Esophagus (tissue), 2 donors: ENCODE results near the gene GFPT1. TPM values are rescaled to one million over a fixed set of nuclear protein-coding genes. Genes with fewer than 3 reads are reported as not detected.
A peak's percentile ranks its signal among the peaks of the same experiment; 100 is the strongest.
"Not testable (repeated sequence)": the region's sequence is repeated elsewhere in the genome, so short reads cannot be mapped to it uniquely, and the experiment has no call there.

ENCODE experiments used
- H3K27ac ChIP-seq, 2 donors: one replicate each; pipeline ENCODE4 v1.5.1; 2013; ENCODE audit warnings: low read depth in 2 of 2, mild to moderate bottlenecking in 2 of 2, inconsistent platforms in 1 of 2, low read length in 1 of 2, moderate library complexity in 1 of 2
- H3K27me3 ChIP-seq, 2 donors: one replicate each; pipeline ENCODE4 v1.6.1; 2013; ENCODE audit warnings: low read length in 2 of 2, control low read depth in 1 of 2, mild to moderate bottlenecking in 1 of 2; ENCODE audit not compliant: insufficient read depth in 2 of 2, control insufficient read depth in 1 of 2
- H3K36me3 ChIP-seq, 2 donors: one replicate each; pipeline ENCODE4 v1.6.1; 2013; ENCODE audit warnings: low read length in 1 of 2; ENCODE audit not compliant: control insufficient read depth in 2 of 2, insufficient read depth in 2 of 2
- H3K4me1 ChIP-seq, 2 donors: one replicate each; pipeline ENCODE4 v1.6.1; 2013; ENCODE audit warnings: low read length in 1 of 2; ENCODE audit not compliant: control insufficient read depth in 2 of 2, insufficient read depth in 2 of 2
- H3K4me3 ChIP-seq, 2 donors: one replicate each; pipeline ENCODE4 v1.5.1; 2013; ENCODE audit warnings: low read length in 2 of 2, mild to moderate bottlenecking in 2 of 2, low read depth in 1 of 2, moderate library complexity in 1 of 2
- H3K9me3 ChIP-seq, 2 donors: one replicate each; pipeline ENCODE4 v1.6.1; 2013; ENCODE audit warnings: mild to moderate bottlenecking in 2 of 2, low read depth in 1 of 2, low read length in 1 of 2, moderate library complexity in 1 of 2; ENCODE audit not compliant: control insufficient read depth in 2 of 2, insufficient read depth in 1 of 2
- WGBS, 2 donors: extraction: QIAGEN DNeasy Blood & Tissue Kit; methylation state at CpG; one replicate each; pipeline ENCODE4 v1.1.7; 2013; 5-methylcytosine and 5-hydroxymethylcytosine counted together
- polyA plus RNA-seq, 2 donors: library from polyadenylated mRNA; stranded (reverse); fragments of 200-250 nt; gene quantifications; one replicate each; pipeline ENCODE4 v1.2.3, GENCODE V29; 2013
- donor health status: healthy with polysubstance abuse.
- donor health status: Bipolar disorder and iron deficiency.

The GFPT1 gene
- 1 to 10 TPM; 4.6 to 7.8 TPM for polyA plus RNA-seq

- Histone ChIP-seq H3K4me1 (peaks cover 0 to 2% of the 10 kb centered on the region in 2 donors), H3K9me3 (peaks cover 0 to 3% of the 10 kb centered on the region in 2 donors), H3K27me3 (no peaks in the 10 kb centered on the region), H3K36me3 (peaks cover 0 to 3% of the 10 kb centered on the region in 2 donors), H3K27ac (peak within 1 kb of the TSS; percentile 83 to 86), H3K4me3 (peak within 1 kb of the TSS; percentile 87 to 99)
- WGBS, 2 donors: 0 to 1% methylated on average over 85 to 97 of the region's 97 CpGs
Measured at GRCh38 chr2:69386789-69387734, at the start of gene GFPT1. Gene GFPT1, minus strand, starts transcription at chr2:69387227. Its CDS starts 156 bp downstream, at chr2:69387071.

- H3K9me3 ChIP-seq: no peaks in the 10 kb centered on the region
- H3K27me3 ChIP-seq: no peaks in the 10 kb centered on the region
- H3K4me3 ChIP-seq: peak overlapping the region; percentile 73 to 88
- H3K27ac ChIP-seq: peak overlapping the region; percentile 93 to 100
- H3K36me3 ChIP-seq: no peaks in the 10 kb centered on the region
- 4 to 6% methylated on average over 5 of the region's 5 CpGs for WGBS, 2 donors
- peaks cover 0 to 2% of the 10 kb centered on the region in 2 donors for H3K4me1 ChIP-seq
Measured at GRCh38 chr2:69436596-69436937, 49.5 kb upstream of the GFPT1 start.

GRCh38 chr2:69434753-69435152, 47.7 kb upstream of the GFPT1 start:
- H3K36me3 ChIP-seq: no peaks in the 10 kb centered on the region
- no peaks in the 10 kb centered on the region for H3K9me3 ChIP-seq
- no peak overlapping the region for H3K27ac ChIP-seq
- no peak overlapping the region for H3K4me3 ChIP-seq
- peaks cover 0 to 2% of the 10 kb centered on the region in 2 donors for H3K4me1 ChIP-seq
- no peaks in the 10 kb centered on the region for H3K27me3 ChIP-seq
- WGBS, 2 donors: 81 to 83% methylated on average over 5 of the region's 5 CpGs

- Histone ChIP-seq H3K27ac (no peak overlapping the region), H3K9me3 (no peaks in the 10 kb centered on the region), H3K36me3 (no peaks in the 10 kb centered on the region), H3K4me3 (no peak overlapping the region), H3K4me1 (no peaks in the 10 kb centered on the region), H3K27me3 (no peaks in the 10 kb centered on the region)
- WGBS, 2 donors: 92 to 93% methylated on average over 6 of the region's 6 CpGs
Measured at GRCh38 chr2:69429491-69430183, 42.6 kb upstream of the GFPT1 start.

- no peak overlapping the region for H3K27ac ChIP-seq
- H3K9me3 ChIP-seq: no peaks in the 10 kb centered on the region
- WGBS, 2 donors: 75% methylated on average over 2 of the region's 2 CpGs
- no peaks in the 10 kb centered on the region for H3K4me1 ChIP-seq
- H3K36me3 ChIP-seq: no peaks in the 10 kb centered on the region
- H3K27me3 ChIP-seq: no peaks in the 10 kb centered on the region
- H3K4me3 ChIP-seq: no peak overlapping the region
Measured at GRCh38 chr2:69428981-69429380, 42.0 kb upstream of the GFPT1 start.

- H3K4me1 ChIP-seq: no peaks in the 10 kb centered on the region
- H3K27ac ChIP-seq: no peak overlapping the region
- WGBS, 2 donors: 88 to 93% methylated on average over 2 of the region's 2 CpGs
- no peak overlapping the region for H3K4me3 ChIP-seq
- H3K9me3 ChIP-seq: no peaks in the 10 kb centered on the region
- H3K27me3 ChIP-seq: no peaks in the 10 kb centered on the region
- no peaks in the 10 kb centered on the region for H3K36me3 ChIP-seq
Measured at GRCh38 chr2:69424419-69424818, 37.4 kb upstream of the GFPT1 start.

- Histone ChIP-seq H3K4me3 (no peak overlapping the region), H3K27ac (no peak overlapping the region), H3K27me3 (no peaks in the 10 kb centered on the region), H3K4me1 (no peaks in the 10 kb centered on the region), H3K9me3 (no peaks in the 10 kb centered on the region), H3K36me3 (no peaks in the 10 kb centered on the region)
Measured at GRCh38 chr2:69422198-69422597, 35.2 kb upstream of the GFPT1 start.

- not testable (repeated sequence) for H3K27ac ChIP-seq, H3K4me1 ChIP-seq, H3K4me3 ChIP-seq, H3K27me3 ChIP-seq, H3K36me3 ChIP-seq, H3K9me3 ChIP-seq
- 82 to 85% methylated on average over 7 of the region's 7 CpGs for WGBS, 2 donors
Measured at GRCh38 chr2:69419111-69419510, 32.1 kb upstream of the GFPT1 start.

- Histone ChIP-seq H3K9me3 (no peaks in the 10 kb centered on the region), H3K27ac (no peak overlapping the region), H3K36me3 (peaks cover 0 to 4% of the 10 kb centered on the region in 2 donors), H3K4me1 (no peaks in the 10 kb centered on the region), H3K4me3 (no peak overlapping the region), H3K27me3 (no peaks in the 10 kb centered on the region)
- WGBS, 2 donors: 77 to 81% methylated on average over 1 of the region's 1 CpG
Measured at GRCh38 chr2:69416147-69416546, 29.1 kb upstream of the GFPT1 start.
